Measurements from ENCODE around the gene MTG1. TPM values are rescaled to one million over a fixed set of nuclear protein-coding genes. Genes with fewer than 3 reads are reported as not detected.
"Not testable (repeated sequence)": the region's sequence is repeated elsewhere in the genome, so short reads cannot be mapped to it uniquely, and the experiment has no call there.

Gene MTG1
- total RNA-seq, 1 donor from 2014 or later: 47.3 TPM

GRCh38 chr10:133358162-133358924, 35.6 kb upstream of the MTG1 start:
- peak; percentile 46 for ATAC-seq

GRCh38 chr10:133358925-133359310, 35.0 kb upstream of the MTG1 start:
- DNase-seq (ENCODE audit: low spot score) (no peak), ATAC-seq (peak; percentile 12)

More at GRCh38 chr10:133358162-133358924, 35.6 kb upstream of the MTG1 start:
- peak; percentile 88 for DNase-seq (ENCODE audit: low spot score)

DNA sequence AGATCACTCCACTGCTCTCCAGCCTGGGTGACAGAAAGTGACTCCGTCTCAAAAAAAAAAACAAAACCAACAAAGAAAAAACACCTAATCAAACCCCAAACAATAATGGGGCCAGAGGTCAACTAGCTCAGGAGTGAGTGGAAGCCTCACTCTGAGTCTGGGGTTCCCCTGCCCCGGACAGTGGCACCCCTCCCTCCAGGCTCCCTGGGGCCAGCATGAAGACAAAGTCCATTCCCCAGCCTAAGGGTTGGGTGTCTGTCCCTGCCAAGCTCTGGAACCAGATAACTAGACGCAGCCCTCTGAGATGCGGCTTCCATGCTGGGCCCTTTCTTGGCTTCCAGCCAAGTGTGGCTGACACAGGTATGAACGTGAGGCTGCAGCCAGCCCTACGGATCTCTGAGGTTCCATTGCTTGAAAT, 34.4 kb upstream of the MTG1 start:
- peak; percentile 24 for ATAC-seq

DNA sequence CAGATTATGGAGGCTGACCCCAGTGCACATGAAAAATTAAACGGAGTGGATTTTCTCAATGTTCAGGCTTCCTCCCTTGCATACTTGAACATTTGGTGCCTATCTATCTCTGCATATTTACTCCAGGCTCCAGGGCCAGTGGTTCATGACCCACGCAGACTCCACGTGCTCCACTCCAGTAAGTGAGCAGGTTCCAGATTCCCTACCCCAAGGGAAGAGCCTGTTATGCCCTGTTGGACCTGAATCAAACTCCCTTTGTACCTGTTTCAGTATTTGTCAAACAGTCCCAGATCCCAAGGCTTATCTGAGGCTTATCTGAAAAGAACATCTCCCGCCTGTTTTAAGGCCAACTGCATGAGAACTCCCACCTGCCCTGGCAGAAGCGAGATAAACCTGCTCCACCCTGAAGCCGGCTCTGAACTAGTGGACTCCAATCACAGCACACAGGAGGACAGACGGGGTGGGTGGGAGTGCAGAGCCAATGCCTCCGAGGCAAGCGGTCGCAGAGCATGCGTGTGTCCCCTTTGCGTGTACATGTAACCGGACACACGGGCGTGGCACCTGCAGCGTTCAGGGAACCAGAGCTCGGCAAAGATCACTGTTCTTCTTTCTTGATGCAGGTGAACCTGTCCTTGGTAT, 33.9 kb upstream of the MTG1 start:
- peak; percentile 45 for ATAC-seq
- DNase-seq (ENCODE audit: low spot score): peak; percentile 94

More for the DNA sequence above, 34.4 kb upstream of the MTG1 start:
- DNase-seq (ENCODE audit: low spot score): peak; percentile 85

DNA sequence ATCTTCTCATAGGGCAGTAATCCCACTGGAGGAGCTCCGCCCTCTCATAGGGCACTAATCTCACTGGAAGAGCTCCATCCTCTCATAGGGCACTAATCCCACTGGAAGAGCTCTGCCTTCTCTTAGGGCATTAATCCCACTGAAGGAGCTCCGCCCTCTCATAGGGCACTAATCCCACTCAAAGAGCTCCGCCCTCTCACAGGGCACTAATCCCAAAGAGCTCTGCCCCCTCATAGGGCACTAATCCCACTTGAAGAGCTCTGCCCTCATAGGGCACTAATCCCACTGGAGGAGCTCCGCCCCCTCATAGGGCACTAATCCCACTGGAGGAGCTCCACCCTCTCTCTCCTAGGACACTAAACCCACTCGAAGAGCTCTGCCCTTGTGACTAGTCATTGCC, 32.7 kb upstream of the MTG1 start:
- DNase-seq (ENCODE audit: low spot score): no peak
- ATAC-seq: no peak

DNA sequence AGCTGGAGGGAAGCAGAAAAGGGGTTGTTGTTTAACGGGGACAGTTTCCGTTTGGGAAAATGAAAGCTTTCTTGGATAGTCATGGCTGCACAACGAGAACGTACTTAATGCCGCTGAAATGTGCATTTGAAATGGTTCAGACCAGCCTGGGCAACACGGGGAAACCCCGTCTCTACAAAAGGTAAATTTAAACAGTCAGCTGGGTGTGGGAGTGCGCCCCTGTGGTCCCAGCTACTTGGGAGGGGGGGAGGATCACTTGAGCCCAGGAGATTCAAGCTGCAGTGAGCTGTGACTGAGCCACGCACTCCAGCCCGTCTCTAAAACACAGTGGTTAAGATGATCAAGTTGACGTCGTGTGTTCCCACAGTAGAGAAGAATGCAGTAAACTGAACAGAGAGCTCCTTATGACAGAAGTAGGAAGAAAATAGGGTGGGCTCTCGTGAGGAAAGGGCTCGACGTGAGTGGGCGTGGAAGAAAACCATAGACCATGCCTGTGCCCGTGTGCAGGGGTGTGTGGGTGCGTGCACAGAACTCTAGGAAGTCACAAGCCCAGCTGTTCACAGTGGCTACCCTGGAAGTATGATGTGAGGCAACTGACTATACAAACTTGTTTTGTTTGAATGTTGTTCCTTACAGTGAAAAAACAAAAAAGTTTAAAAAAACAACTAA, 32.0 kb upstream of the MTG1 start:
- ATAC-seq (no peak), DNase-seq (ENCODE audit: low spot score) (no peak)

- ATAC-seq (no peak), DNase-seq (ENCODE audit: low spot score) (no peak)
Measured at GRCh38 chr10:133362846-133363245, 31.1 kb upstream of the MTG1 start.

DNA sequence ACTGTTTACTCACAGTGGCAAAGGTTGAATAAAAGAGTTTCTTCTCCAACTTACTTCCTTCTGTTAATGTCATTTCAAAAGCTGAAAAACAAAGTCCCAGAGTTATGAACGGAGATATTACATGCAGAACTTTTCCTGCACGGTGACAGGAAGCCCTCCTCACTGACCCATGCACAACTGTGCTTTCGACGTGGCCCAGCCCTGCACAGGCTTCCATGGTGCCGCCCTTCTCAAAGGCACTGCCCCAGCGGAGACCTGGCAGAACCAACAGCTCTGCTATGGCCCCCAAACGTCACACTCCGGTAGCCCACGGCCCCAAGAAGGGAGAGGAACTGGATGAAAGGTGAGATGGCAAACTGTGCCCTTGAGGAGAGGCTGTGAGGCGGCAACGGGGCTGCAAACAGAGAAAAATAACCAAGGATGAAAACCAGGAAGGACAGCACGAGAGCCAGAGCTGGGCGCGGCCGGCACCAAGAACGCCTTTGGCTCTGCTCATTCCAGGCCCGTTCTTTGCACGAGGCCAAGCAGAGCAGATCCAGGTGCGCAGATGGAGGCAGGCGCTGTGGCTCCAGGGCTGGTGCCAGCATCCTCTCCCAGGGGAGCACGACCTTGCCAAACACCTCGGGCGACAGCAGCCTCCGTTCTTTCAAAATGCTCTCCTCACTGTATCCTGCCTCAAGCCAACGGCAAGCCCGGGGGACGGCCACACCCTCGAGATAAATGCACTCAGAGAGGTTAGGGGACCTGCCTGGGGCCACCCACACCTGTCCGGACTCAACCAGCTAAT, 29.1 kb upstream of the MTG1 start:
- DNase-seq (ENCODE audit: low spot score) (no peak), ATAC-seq (peak; percentile 2)

- ATAC-seq: peak; percentile 27
- no peak for DNase-seq (ENCODE audit: low spot score)
Measured at GRCh38 chr10:133365461-133366129, 28.4 kb upstream of the MTG1 start.

GRCh38 chr10:133366130-133366478, 27.9 kb upstream of the MTG1 start:
- ATAC-seq (peak; percentile 9), DNase-seq (ENCODE audit: low spot score) (no peak)

DNA sequence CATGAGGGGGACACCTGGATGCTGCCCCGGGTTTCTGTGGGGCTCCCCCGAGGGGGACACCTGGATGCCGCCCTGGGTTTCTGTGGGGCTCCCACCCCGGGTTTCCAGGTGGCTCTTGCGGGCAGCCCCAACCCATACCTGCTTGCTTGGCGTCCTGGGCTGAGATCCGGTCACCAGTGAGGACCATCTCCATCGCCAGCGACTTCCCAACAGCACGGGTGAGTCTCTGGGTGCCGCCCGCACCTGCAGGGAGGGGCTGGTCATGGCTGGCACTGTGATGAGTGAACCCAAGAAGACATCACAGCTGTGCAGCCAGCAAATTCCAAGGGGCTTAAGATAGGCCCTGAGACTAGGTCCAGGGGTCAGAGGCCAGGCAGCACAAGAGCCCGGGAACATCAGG, 27.2 kb upstream of the MTG1 start:
- DNase-seq (ENCODE audit: low spot score): no peak
- no peak for ATAC-seq

GRCh38 chr10:133367461-133367860, 26.5 kb upstream of the MTG1 start:
- ATAC-seq; DNase-seq (ENCODE audit: low spot score): not testable (repeated sequence)

- ATAC-seq: no peak
- no peak for DNase-seq (ENCODE audit: low spot score)
Measured at GRCh38 chr10:133368153-133368552, 25.8 kb upstream of the MTG1 start.

GRCh38 chr10:133370030-133370786, 23.7 kb upstream of the MTG1 start:
- DNase-seq (ENCODE audit: low spot score) (no peak), ATAC-seq (no peak)

DNA sequence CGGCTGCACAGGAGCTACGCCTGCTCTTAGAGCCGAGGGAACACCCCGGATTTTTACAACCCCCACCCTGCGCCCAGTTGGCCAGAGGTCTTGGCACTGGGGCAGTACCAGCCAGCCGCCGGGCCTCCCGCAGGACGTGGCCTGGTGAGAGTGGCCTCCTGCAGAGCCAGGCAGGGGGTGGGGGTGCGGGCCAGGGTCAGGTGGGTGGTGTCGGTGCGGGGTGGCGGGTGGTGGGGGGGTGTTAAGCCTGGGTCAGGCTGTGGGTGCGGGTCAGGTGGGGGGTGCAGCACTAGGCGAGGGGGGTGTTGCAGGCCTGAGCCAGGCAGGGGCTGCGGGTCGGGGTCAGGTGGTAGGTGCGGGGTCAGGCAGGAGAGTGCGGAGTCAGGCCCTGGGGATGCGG, 21.4 kb upstream of the MTG1 start:
- ATAC-seq (peak; percentile 47), DNase-seq (ENCODE audit: low spot score) (peak; percentile 76)

DNA sequence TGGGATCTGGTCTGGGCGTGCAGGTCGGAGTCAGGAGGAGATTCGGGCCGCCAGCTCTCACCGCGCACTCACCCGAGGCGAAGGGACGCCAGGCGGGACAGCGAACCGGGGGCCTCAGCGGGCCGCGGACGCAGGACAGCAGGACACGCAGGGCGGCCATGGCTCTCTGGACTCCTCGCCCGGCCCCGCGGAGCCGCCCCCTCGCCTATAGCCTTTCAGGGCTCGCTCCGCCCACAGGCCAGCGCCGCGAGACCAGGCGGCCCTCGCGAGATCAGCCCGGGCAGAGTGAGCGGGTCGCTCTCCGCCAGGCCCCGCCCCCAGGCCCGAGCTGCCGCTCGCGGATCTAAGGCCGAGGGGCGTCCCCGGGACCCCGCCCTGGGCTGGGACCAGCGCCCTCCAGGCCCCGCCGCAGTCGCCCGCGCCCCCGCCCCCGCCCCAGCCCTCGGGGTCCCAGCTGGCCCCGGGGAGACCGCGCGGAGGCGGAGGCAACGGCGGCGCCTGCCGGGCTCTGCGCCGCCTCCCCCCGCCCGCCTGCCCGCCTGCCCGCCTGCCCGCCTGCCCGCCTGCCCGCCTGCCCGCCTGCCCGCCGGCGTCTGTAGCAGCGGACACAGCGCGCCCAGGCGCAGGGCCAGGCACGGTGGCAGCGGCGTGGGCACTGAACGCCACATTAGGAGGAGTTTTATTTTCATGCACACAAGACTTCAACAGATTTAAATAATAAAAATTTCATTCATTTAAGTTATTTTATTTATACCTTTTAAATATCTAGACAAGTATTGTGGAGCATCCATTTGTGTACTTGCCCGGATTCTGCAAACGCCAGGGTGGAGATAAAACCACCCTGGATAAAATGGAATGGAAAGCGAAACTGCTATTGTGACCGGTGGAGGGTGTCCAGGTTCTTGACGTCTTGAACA, 20.5 kb upstream of the MTG1 start, which contains the start of gene ECHS1:
ECHS1 (minus strand) TSS at position 181 of the 917 bp plus-strand sequence; CDS start at position 160, 21 bp downstream.
- ATAC-seq (peak; percentile 84), DNase-seq (ENCODE audit: low spot score) (peak; percentile 98)

- DNase-seq (ENCODE audit: low spot score) (no peak), ATAC-seq (no peak)
Measured at GRCh38 chr10:133375357-133376115, 18.4 kb upstream of the MTG1 start.

GRCh38 chr10:133376183-133376582, 17.8 kb upstream of the MTG1 start:
- ATAC-seq; DNase-seq (ENCODE audit: low spot score): not testable (repeated sequence)
